D721Med (cell line): Measurements from ENCODE around the gene NUDT15.

Source experiments
- DNase-seq: peaks from one replicate; pipeline ENCODE4 v3.0.0; 2011; ENCODE audit warnings: low spot score; ENCODE audit not compliant: insufficient read length
- FAIRE-seq: peaks from 2 replicates; lab custom pipeline; 2011; peaks lifted over from hg19 to GRCh38; lab: Jason Lieb, UNC
- CTCF ChIP-seq: IDR thresholded peaks from 2 replicates; pipeline ENCODE4 v1.5.1; 2012; ENCODE audit warnings: mild to moderate bottlenecking, control low read depth; ENCODE audit not compliant: insufficient read depth; ENCODE audit errors: missing control alignments

The NUDT15 gene

GRCh38 chr13:48066310-48066989 lies 28.9 kb downstream of the NUDT15 start:
- no peak for DNase-seq
- FAIRE-seq = no peak
- no peak for TF ChIP-seq CTCF

- no peak for FAIRE-seq
- DNase-seq = no peak
- TF ChIP-seq CTCF = peak; percentile 47
Measured at GRCh38 chr13:48068036-48068435, 30.5 kb downstream of the NUDT15 start.

GRCh38 chr13:48068952-48069351 lies 31.4 kb downstream of the NUDT15 start:
- no peak for DNase-seq
- peak; percentile 58 for FAIRE-seq
- no peak for TF ChIP-seq CTCF

GRCh38 chr13:48069573-48069972 lies 32.0 kb downstream of the NUDT15 start:
- no peak for TF ChIP-seq CTCF
- DNase-seq = no peak
- no peak for FAIRE-seq

GRCh38 chr13:48070942-48071341 lies 33.4 kb downstream of the NUDT15 start:
- no peak for FAIRE-seq
- DNase-seq = no peak

GRCh38 chr13:48072304-48072703 lies 34.8 kb downstream of the NUDT15 start:
- no peak for FAIRE-seq
- DNase-seq = no peak
- TF ChIP-seq CTCF = no peak

More at GRCh38 chr13:48070942-48071341, 33.4 kb downstream of the NUDT15 start:
- TF ChIP-seq CTCF = no peak

GRCh38 chr13:48072787-48073186 lies 35.3 kb downstream of the NUDT15 start:
- FAIRE-seq (no peak), DNase-seq (no peak)
- no peak for TF ChIP-seq CTCF
